Measurements from ENCODE around the gene NDUFB10.
A peak's percentile ranks its signal among the peaks of the same experiment; 100 is the strongest.
"Not testable (repeated sequence)": the region's sequence is repeated elsewhere in the genome, so short reads cannot be mapped to it uniquely, and the experiment has no call there.

The NDUFB10 gene

DNA sequence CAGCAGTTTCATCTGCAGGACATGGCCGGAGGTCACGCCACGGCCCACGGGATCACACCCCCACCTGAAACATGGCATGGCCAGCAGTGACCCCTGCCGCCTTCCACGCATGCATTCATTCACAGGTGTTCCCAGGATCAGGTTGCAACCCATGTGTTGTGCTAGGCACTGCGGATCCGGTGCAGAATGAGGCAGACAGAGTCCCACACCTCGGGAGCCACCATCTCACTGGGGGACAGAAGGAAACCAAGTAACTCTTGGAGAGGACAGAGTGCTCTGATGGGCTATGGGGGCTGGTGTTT is 12.0 kb upstream of the NDUFB10 start:
- DNase-seq, result no peak

DNA sequence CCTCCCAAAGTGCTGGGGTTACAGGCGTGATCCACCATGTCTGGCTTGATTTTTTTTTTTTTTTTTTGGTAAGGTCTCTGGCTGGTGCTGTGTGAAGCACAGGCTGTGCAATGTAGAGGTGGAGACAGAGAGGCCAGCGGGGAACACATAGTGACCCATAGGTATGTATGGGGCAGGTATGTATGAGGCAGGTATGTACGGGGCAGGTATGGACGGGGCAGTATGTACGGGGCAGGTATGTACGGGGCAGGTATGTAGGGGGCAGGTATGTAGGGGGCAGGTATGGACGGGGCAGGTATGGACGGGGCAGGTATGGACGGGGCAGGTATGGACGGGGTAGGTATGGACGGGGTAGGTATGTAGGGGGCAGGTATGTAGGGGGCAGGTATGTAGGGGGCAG is 9.8 kb upstream of the NDUFB10 start:
- DNase-seq, result no peak

DNA sequence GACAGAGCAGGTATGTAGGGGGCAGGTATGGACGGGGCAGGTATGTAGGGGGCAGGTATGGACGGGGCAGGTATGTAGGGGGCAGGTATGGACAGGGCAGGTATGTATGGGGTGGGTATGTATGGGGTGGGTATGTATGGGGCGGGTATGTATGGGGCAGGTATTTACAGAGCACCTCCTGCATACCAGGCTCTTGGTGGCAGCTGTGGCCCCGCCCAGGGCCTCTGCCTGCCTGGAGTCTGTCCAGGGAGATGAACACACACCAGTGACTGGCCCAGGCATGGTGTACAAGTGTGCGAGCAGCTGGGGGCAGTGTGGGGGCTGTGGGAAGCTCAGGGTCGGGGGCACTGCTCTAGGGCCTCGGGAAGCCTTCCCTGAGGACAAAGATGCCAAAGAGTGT is 9.3 kb upstream of the NDUFB10 start:
- no peak for DNase-seq

DNA sequence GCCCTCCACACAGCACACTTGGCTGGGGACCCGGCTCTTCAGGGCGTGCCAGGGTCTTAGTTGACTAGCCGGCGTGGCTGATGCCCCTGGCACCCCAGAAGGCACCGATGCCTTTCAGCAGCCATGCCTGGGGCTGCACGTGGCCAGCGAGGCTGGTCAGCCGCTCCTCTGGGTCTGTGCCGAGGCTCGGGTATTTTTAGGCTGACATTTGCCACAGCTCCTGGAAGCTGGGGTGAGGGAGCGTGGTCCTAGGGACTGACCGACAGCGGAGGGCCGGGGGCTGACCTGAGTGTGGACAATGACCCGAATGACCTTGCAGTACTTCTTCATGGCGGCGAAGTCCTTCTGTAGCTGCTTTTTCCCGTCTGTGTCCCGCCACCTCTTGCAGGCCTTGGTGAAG is 8.8 kb upstream of the NDUFB10 start:
- no peak for DNase-seq

DNA sequence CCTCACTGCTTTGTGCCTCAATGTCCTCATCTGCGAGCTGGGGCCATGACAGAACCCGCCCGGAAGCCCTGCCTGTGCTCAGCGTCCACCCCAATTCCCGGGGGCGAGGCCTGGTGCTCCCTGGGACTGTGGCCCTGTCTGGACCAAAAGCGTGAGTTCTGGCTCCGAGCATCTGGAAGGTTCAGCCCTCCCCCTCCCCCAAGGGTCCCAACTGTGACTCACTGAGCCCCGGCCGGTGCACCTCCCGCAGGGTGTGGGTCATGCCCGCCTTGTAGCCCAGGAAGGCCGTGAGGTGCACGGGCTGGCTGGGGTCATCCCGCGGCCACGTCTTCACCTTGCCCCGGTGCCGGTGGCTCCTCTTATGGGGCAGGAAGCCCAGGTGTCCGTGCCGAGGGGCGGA is 5.6 kb upstream of the NDUFB10 start:
- no peak for DNase-seq

DNA sequence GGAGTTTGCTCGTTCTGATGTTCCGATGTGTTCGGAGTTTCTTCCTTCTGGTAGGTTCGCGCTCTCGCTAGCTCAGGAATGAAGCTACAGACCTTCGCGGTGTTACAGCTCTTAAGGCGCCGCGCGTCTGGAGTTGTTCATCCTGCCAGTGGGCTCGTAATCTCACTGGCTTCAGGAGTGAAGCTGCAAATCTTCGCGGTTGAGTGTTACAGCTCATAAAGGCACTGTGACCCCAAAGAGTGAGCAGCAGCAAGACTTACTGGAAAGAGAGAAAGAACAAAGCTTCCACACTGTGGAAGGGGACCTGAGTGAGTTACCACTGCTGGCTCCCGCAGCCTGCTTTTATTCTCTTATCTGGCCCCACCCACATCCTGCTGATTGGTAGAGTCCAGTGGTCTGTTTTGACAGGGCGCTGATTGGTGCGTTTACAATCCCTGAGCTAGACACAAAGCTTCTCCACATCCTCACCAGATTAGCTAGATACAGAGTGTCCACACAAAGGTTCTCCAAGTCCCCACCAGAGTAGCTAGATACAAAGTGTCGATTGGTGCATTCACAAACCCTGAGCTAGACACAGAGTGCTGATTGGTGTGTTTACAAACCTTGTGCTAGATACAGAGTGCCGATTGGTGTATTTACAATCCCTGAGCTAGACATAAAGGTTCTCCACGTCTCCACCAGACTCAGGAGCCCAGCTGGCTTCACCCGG is 1.8 kb upstream of the NDUFB10 start:
- not testable (repeated sequence) for DNase-seq

DNA sequence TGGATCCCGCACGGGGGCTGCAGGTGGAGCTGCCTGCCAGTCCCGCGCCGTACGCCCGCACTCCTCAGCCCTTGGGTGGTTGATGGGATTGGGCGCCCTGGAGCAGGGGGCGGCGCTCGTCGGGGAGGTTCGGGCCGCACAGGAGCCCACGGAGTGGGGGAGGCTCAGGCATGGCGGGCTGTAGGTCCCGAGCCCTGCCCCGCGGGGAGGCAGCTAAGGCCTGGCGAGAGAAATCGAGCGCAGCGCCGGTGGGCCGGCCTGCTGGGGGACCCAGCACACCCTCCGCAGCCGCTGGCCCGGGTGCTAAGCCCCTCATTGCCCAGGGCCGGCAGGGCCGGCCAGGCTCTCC is 1.2 kb upstream of the NDUFB10 start:
- DNase-seq, result not testable (repeated sequence)

DNA sequence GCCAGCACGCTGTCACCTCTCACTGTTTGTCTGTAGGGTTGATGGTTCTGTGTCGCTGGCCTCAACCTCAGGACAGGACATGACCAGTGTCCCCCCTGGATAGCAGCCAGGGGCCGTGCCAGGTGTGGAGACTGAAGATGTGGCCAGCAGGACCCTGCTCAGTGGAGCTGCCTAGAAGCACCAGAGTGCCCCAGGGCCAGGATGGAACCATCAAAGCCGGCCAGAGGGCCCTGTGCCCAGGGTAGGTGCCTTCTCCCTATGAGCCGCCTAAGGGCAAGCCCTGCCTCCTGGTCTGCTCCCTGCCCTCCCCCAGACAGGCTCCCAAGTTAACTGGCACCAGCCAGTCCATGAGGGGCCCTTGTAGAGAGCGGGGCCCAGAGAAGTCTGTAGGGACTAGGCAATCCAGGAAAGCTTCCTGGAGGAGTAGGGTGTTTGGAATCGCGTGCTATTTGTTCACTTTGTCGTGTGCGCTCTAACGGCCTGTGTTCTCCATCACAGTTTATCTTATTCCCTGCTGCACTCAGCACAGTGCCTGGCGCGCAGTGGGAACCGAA is 546 bp upstream of the NDUFB10 start:
- no peak for DNase-seq

DNA sequence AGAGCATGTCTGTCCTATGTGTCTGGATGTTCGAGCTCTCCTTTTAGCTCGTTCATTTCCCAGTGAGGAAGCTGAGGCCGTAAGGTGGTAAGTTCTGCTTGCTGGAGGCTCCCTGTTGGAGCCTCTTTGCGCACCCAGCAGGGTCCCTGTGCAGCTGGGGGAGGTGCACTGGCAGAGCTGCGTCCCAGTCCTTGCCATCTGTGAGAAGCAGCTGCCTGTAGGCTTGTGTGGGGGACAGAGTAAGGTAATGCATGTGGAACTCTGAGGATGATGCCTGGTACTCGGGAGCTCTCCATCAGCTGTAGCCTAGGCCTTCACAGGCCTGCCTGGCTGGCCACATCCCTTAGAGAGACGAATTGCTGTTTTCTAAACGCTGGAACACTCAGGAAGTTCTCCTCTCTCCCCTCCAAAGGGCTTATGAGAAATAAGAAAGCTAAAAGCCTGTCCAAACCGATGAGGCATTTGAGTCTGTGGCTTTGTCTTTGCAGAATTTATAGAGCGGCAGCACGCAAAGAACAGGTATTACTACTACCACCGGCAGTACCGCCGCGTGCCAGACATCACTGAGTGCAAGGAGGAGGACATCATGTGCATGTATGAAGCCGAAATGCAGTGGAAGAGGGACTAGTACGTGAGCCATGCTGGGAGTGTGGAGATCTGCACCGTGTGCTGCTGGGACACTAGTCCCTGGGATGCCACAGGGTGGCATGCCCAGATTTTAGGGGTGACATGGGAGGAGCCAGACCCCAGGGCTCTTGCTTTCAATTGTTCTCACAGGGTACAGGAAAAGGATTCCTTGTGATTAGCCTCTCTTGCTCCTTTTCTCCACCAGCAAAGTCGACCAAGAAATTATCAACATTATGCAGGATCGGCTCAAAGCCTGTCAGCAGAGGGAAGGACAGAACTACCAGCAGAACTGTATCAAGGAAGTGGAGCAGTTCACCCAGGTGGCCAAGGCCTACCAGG is 1.6 kb downstream of the NDUFB10 start:
- DNase-seq, result peak; percentile 79

DNA sequence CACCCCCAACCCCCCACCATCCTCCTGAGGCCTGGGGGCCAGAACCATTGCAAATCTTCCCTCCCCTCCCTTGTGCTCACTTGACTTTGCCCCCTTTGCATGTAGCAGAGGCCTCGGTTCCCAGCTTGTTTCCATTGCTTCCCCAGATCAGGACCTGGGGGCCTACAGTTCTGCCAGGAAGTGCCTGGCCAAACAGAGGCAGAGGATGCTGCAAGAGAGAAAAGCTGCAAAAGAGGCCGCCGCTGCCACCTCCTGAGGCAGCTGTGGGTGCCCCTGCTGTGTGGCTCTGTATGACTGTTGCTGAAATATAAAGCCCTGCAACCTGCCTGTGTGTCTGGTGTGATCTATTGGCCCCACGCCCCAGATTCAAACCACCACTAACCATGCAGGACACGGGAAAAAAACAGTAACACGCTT is 2.3 kb downstream of the NDUFB10 start:
- no peak for DNase-seq

DNA sequence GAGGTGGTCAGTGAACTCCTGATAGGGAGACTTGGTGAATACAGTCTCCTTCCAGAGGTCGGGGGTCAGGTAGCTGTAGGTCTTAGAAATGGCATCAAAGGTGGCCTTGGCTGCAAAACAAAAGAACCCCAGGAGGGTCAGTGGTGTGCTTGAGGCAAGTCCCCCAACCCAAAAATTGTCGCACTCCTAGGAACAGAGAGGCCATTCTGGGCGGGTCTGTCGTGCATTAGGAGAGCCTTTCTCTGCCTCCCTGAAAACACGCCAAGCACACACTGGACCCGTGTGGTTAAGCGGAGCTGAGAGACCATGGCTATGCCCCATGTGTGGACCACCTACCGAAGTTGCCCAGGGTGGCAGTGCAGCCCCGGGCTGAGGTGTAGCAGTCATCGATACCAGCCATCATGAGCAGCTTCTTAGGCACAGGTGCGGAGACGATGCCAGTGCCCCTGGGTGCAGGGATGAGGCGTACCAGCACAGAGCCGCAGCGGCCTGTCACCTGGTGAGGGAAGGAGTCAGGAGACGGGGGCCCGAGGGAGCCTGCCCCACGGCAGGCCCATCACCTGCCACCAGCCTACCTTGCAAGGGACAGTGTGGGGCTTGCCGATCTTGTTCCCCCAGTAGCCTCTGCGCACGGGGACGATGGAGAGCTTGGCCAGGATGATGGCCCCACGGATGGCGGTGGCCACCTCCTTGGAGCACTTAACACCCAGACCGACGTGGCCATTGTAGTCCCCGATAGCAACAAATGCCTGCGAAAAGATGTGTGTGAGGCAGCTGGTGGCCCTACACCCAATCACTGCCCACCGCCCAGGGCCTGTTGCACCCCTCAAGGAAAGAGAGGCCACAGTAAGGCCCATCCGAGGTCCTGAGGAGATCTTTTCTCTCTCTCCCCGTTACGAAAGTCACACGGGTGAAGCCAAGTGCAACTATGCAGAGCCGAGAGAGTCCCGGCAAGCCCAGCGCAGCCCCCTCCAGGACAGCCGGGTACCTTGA is 3.1 kb downstream of the NDUFB10 start:
- not testable (repeated sequence) for DNase-seq

DNA sequence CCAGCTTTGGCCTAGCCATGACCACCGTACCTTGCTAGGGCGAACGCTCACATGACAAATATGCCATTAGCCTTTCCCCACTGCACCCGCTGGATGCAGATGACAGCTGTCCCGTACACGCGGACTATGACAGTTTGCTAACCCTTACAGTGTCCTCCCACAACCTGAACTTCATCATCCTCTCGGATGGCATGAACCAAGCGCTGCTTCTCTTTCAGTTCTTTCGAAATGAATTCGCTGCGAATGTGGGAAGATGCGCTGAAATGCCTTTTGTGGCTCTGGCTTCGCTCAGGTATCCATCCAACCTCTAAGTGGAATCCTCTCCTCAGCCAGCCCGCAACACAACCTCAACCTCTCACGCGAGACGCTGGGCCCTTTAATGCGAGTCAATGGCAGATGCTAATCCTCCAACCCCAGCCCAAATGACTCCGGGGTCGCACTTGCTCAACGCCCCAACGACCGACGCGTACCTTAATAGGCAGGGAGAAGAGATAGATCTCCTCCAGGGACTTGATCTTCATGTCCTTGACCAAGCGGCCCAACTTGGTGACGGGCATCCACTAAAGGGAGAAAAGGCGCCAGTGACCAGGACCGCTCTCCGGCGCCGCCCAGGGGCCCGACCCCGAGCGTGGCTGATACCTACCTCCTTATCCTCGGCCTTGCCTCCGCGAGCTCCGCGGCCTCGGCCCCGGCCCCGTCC is 4.6 kb downstream of the NDUFB10 start:
- DNase-seq, result no peak

DNA sequence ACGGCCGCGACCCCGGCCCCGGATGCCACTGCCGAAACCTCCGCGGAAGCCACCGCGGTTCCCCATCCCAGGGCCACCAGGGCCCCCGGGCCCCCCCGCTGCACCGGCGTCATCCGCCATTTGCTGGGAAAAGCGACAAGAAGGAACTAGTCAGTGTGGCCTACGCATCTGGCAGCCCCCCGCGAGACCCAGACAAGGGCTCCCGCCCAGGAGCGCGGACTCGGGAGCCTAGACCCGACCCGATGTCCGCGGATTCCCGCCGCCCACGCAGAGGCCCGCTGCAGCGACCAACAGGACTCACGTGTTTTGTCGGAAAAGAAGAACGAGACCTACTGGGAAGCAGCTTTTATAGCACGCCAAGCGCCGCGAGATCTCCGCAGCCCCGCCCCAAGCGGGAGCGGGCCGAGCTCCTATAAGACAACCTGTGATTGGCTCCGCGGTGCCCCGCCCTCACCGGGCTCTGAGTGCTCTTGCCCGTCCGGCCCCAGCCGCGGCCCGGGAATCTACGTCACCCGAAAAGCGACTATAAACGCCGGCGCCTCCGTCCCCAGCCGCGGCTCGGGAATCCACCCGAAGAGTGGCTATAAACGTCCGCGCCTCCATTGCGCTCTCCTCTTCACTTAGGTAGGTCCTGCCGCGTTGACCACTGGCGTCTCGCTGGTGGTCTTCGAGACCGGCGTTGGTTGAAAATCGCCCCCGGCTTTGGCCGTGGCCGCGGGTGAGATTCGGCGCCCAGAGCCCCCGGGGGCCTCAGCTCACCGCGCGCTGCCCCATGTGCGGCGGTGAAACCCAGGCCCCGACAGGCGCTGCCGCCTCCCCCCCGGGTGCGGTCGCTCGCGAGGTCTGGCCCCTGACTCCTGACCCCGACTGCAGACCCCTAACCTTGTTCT is 5.4 kb downstream of the NDUFB10 start, which contains the start of gene RPS2:
RPS2 (minus strand) TSS at position 321 of the 890 bp plus-strand sequence; CDS start at position 120, 201 bp downstream.
- peak; percentile 92 for DNase-seq

DNA sequence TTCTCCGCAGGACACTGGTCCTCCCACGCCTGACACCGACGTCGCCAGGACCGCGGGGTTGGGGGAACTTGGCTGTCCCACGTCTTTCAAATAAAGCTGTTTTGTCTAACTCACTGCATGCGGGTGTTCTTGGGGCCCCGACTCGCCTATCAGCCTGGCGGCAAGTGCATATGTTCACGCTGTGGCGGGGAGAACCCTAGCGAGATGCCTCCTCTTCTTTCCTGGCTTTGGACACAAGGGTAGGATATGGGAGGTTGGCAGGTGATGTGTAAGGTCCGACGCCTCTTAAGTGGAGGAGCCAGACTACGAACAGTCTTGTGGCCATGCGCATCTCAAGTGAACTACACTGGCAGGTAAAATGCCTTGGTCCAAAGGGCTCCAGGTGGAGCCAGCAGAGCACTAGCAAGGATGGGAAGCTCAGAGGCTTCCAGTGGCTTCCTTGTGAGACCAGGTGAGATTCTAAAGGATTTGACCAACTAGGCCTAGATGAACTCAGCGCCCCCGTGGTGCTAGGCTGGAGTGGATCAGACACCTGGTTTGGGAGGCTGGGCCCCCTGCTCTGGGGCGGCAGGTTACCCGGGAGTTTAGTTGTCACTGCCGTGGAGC is 6.2 kb downstream of the NDUFB10 start:
- no peak for DNase-seq

DNA sequence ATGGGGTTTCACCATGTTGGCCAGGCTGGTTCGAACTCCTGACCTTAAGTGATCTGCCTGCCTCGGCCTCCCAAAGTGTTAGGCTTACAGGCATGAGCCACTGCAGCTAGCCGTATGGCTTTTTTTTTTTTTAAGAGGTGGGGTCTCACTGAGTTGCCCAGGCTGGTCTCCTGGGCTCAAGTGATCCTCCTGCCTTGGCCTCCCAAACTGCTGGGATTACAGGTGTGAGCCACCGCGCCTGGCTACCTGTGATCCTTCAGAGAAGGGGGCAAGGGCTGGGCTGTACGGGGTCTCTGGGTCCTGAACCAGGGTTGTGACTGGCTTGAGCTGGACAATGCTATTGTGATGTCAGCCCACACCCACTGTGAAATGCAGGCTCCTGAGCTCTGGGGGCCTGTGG is 7.1 kb downstream of the NDUFB10 start, which contains the start of gene RNF151:
RNF151 (plus strand) TSS at position 397 of the 400 bp plus-strand sequence. CDS start 26 bp downstream, outside the sequence.
- no peak for DNase-seq

DNA sequence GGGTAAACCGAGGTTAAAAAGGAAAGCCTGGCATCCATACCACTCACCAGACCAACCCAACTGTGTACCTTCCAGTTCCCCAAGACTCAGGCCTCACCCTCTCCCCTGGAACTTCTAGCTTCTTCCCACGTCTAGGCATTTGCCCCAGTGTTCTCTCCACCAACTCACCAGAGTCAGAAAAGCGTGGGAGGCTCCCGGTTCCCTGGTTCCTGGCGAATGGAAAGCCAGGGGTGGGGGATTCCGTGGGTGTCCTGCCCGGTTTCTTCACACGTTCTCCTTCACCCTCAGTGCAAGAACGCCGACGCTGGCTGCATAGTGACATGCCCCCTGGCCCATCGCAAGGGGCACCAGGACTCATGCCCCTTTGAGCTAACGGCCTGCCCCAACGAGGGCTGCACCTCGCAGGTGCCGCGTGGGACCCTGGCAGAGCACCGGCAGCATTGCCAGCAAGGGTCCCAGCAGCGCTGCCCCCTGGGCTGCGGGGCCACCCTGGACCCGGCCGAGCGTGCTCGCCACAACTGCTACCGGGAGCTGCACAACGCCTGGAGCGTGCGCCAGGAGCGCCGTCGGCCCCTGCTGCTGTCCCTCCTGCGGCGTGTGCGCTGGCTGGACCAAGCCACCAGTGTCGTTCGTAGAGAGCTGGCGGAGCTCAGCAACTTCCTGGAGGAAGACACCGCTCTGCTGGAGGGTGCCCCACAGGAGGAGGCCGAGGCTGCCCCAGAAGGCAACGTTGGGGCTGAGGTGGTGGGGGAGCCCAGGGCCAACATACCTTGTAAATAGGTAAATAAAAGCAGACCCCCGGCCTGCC is 9.0 kb downstream of the NDUFB10 start:
- no peak for DNase-seq

DNA sequence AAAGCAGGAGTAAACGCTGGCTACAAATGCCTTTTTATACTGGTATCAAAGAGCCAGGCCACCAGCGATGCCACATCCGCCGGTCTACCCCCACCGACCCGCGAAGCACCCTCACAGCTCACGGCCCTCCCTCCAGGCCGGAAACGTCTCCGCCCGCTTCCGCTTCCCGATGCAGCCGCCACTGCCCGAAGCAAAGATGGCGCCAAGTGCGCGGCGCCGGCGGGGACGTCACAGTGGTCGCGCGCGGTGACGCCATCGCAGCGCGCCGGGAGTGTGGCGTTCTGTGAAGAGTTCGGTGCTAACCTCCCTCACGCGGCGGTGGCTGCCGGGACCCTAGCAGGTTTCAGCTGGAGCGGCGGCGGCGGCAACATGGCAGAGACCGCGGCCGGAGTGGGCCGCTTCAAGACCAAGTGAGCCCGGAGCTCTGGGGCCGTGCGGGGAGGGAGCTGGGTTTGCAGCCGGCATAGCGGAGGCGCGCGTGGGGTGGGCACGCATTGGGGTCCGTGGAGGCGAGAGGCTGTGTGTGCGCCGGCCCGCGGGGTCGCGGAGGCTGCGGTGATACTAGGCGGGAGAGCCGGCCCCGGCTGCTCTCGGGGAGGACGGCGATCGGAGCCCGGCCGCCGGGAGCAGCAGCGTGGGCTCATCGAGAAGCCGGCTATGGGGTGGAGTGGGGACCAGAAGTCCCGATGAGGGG is 12.6 kb downstream of the NDUFB10 start, which contains the start of gene TBL3:
TBL3 (plus strand) TSS at position 258 of the 694 bp plus-strand sequence; CDS start at position 370, 112 bp downstream.
- DNase-seq, result peak; percentile 67

DNA sequence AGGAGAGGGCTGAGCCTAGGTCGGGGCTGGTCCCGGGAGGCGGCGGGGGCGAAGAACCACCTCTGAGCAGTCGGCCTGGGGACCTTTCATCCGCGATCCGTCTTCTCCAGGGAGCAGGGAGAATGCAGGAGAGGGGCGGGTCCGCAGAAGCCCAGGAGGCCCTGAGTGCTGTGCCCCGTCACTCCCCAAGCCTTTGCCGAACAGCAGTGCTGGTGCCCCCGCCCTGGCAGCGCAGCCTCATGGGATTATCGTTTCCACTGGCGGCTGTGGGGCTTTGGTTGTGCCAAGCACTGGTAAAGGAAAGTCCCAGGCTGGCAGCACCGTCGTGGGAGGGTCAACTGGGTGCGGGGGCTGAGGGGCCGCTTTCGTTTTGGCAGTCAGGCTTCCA is 13.1 kb downstream of the NDUFB10 start:
- DNase-seq, result no peak

Data from NCI-H524 treated with DMSO at 0.1 percent for 48 hours (cell line).